GM12878 (cell line): ENCODE measurements around the gene DNAAF5. TPM values are rescaled to one million over a fixed set of nuclear protein-coding genes. Genes with fewer than 3 reads are reported as not detected.
"Not testable (repeated sequence)": the region's sequence is repeated elsewhere in the genome, so short reads cannot be mapped to it uniquely, and the experiment has no call there.

ENCODE experiments used
- ATAC-seq: fragments of 200-7000 bp; cut with Tn5 transposase; 3 replicates; pipeline ENCODE4 v1.9.1; 2020; ENCODE audit warnings: mild to moderate bottlenecking, moderate library complexity
- BruUV-seq: library from RNA; stranded (reverse); fragments of 400-500 nt; replicated peaks from 2 replicates; lab custom pipeline; 2021; lab: Mats Ljungman, UMichigan
- CTCF ChIA-PET: fragments of 300-600 bp; sonication (Branson Sonifier 250); formaldehyde crosslinking; extraction: SDS; loops from one replicate; lab custom pipeline; 2021; ENCODE audit warnings: inconsistent platforms; lab: Yijun Ruan, JAX
- POLR2A ChIA-PET: fragments of 350-600 bp; formaldehyde crosslinking; extraction: SDS; loops from one replicate; lab custom pipeline; 2021; ENCODE audit warnings: inconsistent platforms; lab: Charles Lee
- RAD21 ChIA-PET: fragments of 300-600 bp; sonication (Branson Sonifier 250); formaldehyde crosslinking; loops from one replicate; lab custom pipeline; 2023; ENCODE audit warnings: antibody characterized with exemption; ENCODE audit not compliant: unreplicated experiment; lab: Charles Lee
- SMC1A ChIA-PET: fragments of 300-600 bp; sonication (Branson Sonifier 250); formaldehyde crosslinking; loops from one replicate; lab custom pipeline; 2023; ENCODE audit not compliant: unreplicated experiment, uncharacterized antibody; lab: Charles Lee
- DNase-seq: peaks from one replicate; pipeline ENCODE4 v3.0.0-alpha.2; 2011; ENCODE audit warnings: low read depth, low spot score
- FAIRE-seq: peaks from 3 replicates; lab custom pipeline; 2011; peaks lifted over from hg19 to GRCh38; lab: Jason Lieb, UNC
- H2AFZ ChIP-seq: 2 replicates; pipeline ENCODE4 v1.6.0; 2011; ENCODE audit warnings: low read depth, low read length, control low read depth; ENCODE audit not compliant: control insufficient read depth
- H3K27ac ChIP-seq: 2 replicates; pipeline ENCODE4 v1.5.1; 2011; ENCODE audit warnings: control low read depth; ENCODE audit not compliant: control insufficient read depth, insufficient read depth
- H3K27me3 ChIP-seq, 2 experiments: replicated peaks in 1 of 2; 2 replicates each; pipeline versions ENCODE4 v1.6.0 to v1.6.1; 2011; ENCODE audit warnings: low read length in 1 of 2; ENCODE audit not compliant: control insufficient read depth in 2 of 2, insufficient read depth in 2 of 2
- H3K36me3 ChIP-seq, 2 experiments: 2 replicates each; pipeline ENCODE4 v1.5.1; 2011; ENCODE audit warnings: low read length in 1 of 2; ENCODE audit not compliant: control insufficient read depth in 2 of 2, insufficient read depth in 2 of 2
- H3K4me1 ChIP-seq: 2 replicates; pipeline ENCODE4 v1.6.1; 2011; ENCODE audit warnings: mild to moderate bottlenecking, low read length, moderate library complexity, mixed read lengths; ENCODE audit not compliant: control insufficient read depth, insufficient read depth
- H3K4me2 ChIP-seq: 2 replicates; pipeline ENCODE4 v1.6.0; 2011; ENCODE audit warnings: control low read depth; ENCODE audit not compliant: control insufficient read depth, insufficient read depth
- H3K4me3 ChIP-seq: fragments of 200-600 bp; sonication (generic); 2 replicates; pipeline ENCODE4 v1.5.1; 2016
- H3K79me2 ChIP-seq: 2 replicates; pipeline ENCODE4 v1.6.0; 2011; ENCODE audit warnings: low read length; ENCODE audit not compliant: control insufficient read depth, insufficient read depth
- H3K9ac ChIP-seq: 2 replicates; pipeline ENCODE4 v1.8.0; 2011; ENCODE audit warnings: low read length, control low read depth, mixed read lengths; ENCODE audit not compliant: control insufficient read depth, insufficient read depth
- H3K9me3 ChIP-seq: replicated peaks from 3 replicates; pipeline ENCODE4 v1.5.1; 2011; ENCODE audit warnings: mild to moderate bottlenecking, low read length; ENCODE audit not compliant: control insufficient read depth, insufficient read depth
- H4K20me1 ChIP-seq: 2 replicates; pipeline ENCODE4 v1.6.0; 2011; ENCODE audit not compliant: control insufficient read depth, insufficient read depth
- WGBS: methylation state at CpG from one replicate; pipeline ENCODE4 v1.1.6; 2016; ENCODE audit warnings: low lambda C conversion rate; ENCODE audit not compliant: insufficient replicate concordance, insufficient coverage; ENCODE audit errors: missing lambda C conversion rate; 5-methylcytosine and 5-hydroxymethylcytosine counted together
- in situ Hi-C: fragments of 300-500 bp; cut with MboI; formaldehyde crosslinking; loops from 9 replicates; pipeline ENCODE4 v1.14.3; 2018; ENCODE audit warnings: mixed read lengths
- intact Hi-C: fragments of 100-400 bp; cut with micrococcal nuclease; formaldehyde crosslinking; loops from one replicate; pipeline ENCODE4 v1.14.2; 2022; ENCODE audit not compliant: unreplicated experiment
- polyA plus RNA-seq, 11 experiments: library from polyadenylated mRNA; depleted of rRNA in 4 of 11; unstranded in 6 of 11; stranded (reverse) in 5 of 11; fragments of >200 nt; fragmentation: Nextera tagmentation in 4 of 11; fragmentation: Illumina TruSeq in 1 of 11; extraction: Ambion mirVana in 4 of 11; extraction: Trizol in 1 of 11; gene quantifications; 1 replicate in 1 of 11; 2 replicates in 10 of 11; pipeline versions ENCODE4 v1.2.1 to v1.2.3, GENCODE V29; 2011 to 2016; ENCODE audit warnings: inconsistent platforms in 2 of 11, missing spikeins in 2 of 11, low read depth in 1 of 11
- total RNA-seq, 4 experiments: library from RNA; depleted of rRNA in 3 of 4; stranded (reverse); fragments of >200 nt in 3 of 4; fragmentation: Illumina TruSeq in 1 of 4; extraction: Trizol in 1 of 4; gene quantifications; 2 replicates each; pipeline versions ENCODE4 v1.2.1 to v1.2.3, GENCODE V29; 2013 to 2021

DNAAF5 gene
- total and polyA plus RNA-seq, 10 of the 15 experiments (the other 5 are each of a cell fraction or from before 2014, with no cell fraction given): 1.8 to 38.3 (median 9.2) TPM

DNA sequence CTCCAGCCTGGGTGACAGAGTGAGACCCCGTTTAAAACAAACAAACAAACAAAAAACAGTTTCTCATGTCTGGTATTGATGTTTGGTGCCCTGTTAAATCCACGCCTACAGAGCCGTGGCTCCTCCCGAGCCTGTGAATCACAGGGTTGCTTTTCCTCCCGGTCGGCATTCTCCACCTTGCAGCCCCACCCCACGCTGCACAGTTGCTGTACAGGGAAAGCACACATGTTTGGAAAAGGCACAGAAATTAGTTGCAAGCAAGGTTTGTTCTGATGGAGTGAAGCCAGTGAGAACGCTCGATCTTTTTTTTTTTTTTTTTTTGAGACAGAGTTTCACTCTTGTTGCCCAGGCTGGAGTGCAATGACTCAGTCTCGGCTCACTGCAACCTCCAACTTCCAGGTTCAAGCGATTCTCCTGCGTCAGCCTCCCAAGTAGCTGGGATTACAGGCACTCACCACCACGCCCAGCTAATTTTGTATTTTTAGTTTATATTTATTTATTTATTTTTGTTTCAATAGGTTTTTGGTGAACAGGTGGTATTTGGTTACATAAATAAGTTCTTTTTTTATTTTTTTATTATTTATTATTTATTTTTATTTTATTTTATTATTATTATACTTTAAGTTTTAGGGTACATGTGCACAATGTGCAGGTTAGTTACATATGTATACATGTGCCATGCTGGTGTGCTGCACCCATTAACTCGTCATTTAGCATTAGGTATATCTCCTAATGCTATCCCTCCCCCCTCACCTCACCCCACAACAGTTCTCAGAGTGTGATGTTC is 17.0 kb downstream of the DNAAF5 start:
- DNase-seq, H3K4me3 ChIP-seq, SMC1A ChIA-PET, H3K4me1 ChIP-seq, H2AFZ ChIP-seq, ATAC-seq, FAIRE-seq, H4K20me1 ChIP-seq, BruUV-seq, H3K79me2 ChIP-seq, H3K27ac ChIP-seq, H3K4me2 ChIP-seq, CTCF ChIA-PET, intact Hi-C loops, POLR2A ChIA-PET, H3K9me3 ChIP-seq, H3K27me3 ChIP-seq, in situ Hi-C loops, H3K9ac ChIP-seq: not testable (repeated sequence)
- peaks cover 9 to 28% of the 10 kb centered on the region in 2 experiments; a peak in 3 of 4 replicates for H3K36me3 ChIP-seq
- RAD21 ChIA-PET: interaction anchor here (0.7 kb wide), 1 partner anchor 251 kb away, joined by 6 read pairs; no protein-coding TSS in a partner anchor
- 90% methylated on average over 14 of the region's 14 CpGs for WGBS

DNA sequence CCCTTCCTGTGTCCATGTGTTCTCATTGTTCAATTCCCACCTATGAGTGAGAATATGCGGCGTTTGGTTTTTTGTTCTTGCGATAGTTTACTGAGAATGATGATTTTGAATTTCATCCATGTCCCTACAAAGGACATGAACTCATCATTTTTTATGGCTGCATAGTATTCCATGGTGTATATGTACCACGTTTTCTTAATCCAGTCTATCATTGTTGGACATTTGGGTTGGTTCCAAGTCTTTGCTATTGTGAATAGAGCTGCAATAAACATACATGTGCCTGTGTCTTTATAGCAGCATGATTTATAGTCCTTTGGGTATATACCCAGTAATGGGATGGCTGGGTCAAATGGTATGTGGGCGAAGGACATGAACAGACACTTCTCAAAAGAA is 17.6 kb downstream of the DNAAF5 start:
- H4K20me1 ChIP-seq, POLR2A ChIA-PET, H2AFZ ChIP-seq, H3K27me3 ChIP-seq, CTCF ChIA-PET, in situ Hi-C loops, H3K4me1 ChIP-seq, H3K9ac ChIP-seq, intact Hi-C loops, H3K9me3 ChIP-seq, BruUV-seq, H3K79me2 ChIP-seq, SMC1A ChIA-PET, ATAC-seq, DNase-seq, H3K27ac ChIP-seq, H3K4me3 ChIP-seq, FAIRE-seq, H3K4me2 ChIP-seq: not testable (repeated sequence)
- peaks cover 9 to 25% of the 10 kb centered on the region in 2 experiments; a peak in 3 of 4 replicates for H3K36me3 ChIP-seq
- 99% methylated on average over 5 of the region's 5 CpGs for WGBS
- RAD21 ChIA-PET: interaction anchor here (0.7 kb wide), 1 partner anchor 250 kb away, joined by 6 read pairs; no protein-coding TSS in a partner anchor
